HFFc6 (cell line): ENCODE measurements around the gene KRT17. TPM values are rescaled to one million over a fixed set of nuclear protein-coding genes. Genes with fewer than 3 reads are reported as not detected.
"Not testable (repeated sequence)": the region's sequence is repeated elsewhere in the genome, so short reads cannot be mapped to it uniquely, and the experiment has no call there.

Source experiments
- DNase-seq: peaks from one replicate; pipeline ENCODE4 v3.0.0-alpha.2; 2018
- H3K27ac Mint-ChIP-seq: 2 replicates; pipeline ENCODE4 v1.8.0; 2020; ENCODE audit warnings: mild to moderate bottlenecking, mixed read lengths
- H3K27me3 Mint-ChIP-seq: 2 replicates; pipeline ENCODE4 v1.8.0; 2021; ENCODE audit warnings: mild to moderate bottlenecking, moderate library complexity, mixed read lengths; ENCODE audit not compliant: insufficient read depth
- H3K36me3 Mint-ChIP-seq: 2 replicates; pipeline ENCODE4 v1.8.0; 2021; ENCODE audit warnings: low read depth, mixed read lengths
- H3K4me1 Mint-ChIP-seq: 2 replicates; pipeline ENCODE4 v1.8.0; 2020; ENCODE audit warnings: low read depth, mixed read lengths
- H3K4me3 Mint-ChIP-seq: 2 replicates; pipeline ENCODE4 v1.8.0; 2020; ENCODE audit warnings: mild to moderate bottlenecking, moderate library complexity, mixed read lengths
- H3K9me3 Mint-ChIP-seq: 2 replicates; pipeline ENCODE4 v1.8.0; 2020; ENCODE audit warnings: mild to moderate bottlenecking, mixed read lengths
- CTCF ChIP-seq: fragments of 200-600 bp; sonication (generic); IDR thresholded peaks from 2 replicates; pipeline ENCODE4 v1.5.0; 2021; ENCODE audit warnings: antibody characterized with exemption, mild to moderate bottlenecking
- total RNA-seq, 6 experiments: library from RNA; stranded (reverse); fragmentation: NEBNext Ultra II Directional; extraction: Animal tissue kit (Norgen Biotek cat#: 25700); gene quantifications; 2 replicates in 1 of 6; 3 replicates in 5 of 6; pipeline ENCODE4 v1.2.3, GENCODE V29; 2021

The KRT17 gene
- total RNA-seq, 6 experiments from 2014 or later, result 1.0 to 3.9 (median 2.9) TPM

- H3K27ac Mint-ChIP-seq, result no peak overlapping the region
- no peak for TF ChIP-seq CTCF
- no peaks in the 10 kb centered on the region for H3K9me3 Mint-ChIP-seq
- H3K27me3 Mint-ChIP-seq, result peaks cover 8% of the 10 kb centered on the region
- no peak for DNase-seq
- no peaks in the 10 kb centered on the region for H3K36me3 Mint-ChIP-seq
- no peak overlapping the region for H3K4me3 Mint-ChIP-seq
- peaks cover 10% of the 10 kb centered on the region for H3K4me1 Mint-ChIP-seq
Observed at GRCh38 chr17:41632482-41633105, 8.2 kb upstream of the KRT17 start.

GRCh38 chr17:41631898-41632285 lies 7.5 kb upstream of the KRT17 start:
- DNase-seq, result no peak
- Mint-ChIP-seq H3K4me1 (peaks cover 10% of the 10 kb centered on the region), H3K27ac (no peak overlapping the region), H3K36me3 (no peaks in the 10 kb centered on the region), H3K9me3 (no peaks in the 10 kb centered on the region), H3K4me3 (no peak overlapping the region), H3K27me3 (peaks cover 9% of the 10 kb centered on the region)
- no peak for TF ChIP-seq CTCF

GRCh38 chr17:41631025-41631897 lies 6.9 kb upstream of the KRT17 start:
- no peak for TF ChIP-seq CTCF
- H3K27ac Mint-ChIP-seq, result no peak overlapping the region

GRCh38 chr17:41629826-41630670 lies 5.7 kb upstream of the KRT17 start:
- peaks cover 17% of the 10 kb centered on the region for H3K27me3 Mint-ChIP-seq
- no peak for DNase-seq
- no peak overlapping the region for H3K27ac Mint-ChIP-seq
- H3K9me3 Mint-ChIP-seq, result no peaks in the 10 kb centered on the region
- no peak overlapping the region for H3K4me3 Mint-ChIP-seq
- TF ChIP-seq CTCF, result no peak
- H3K4me1 Mint-ChIP-seq, result peaks cover 4% of the 10 kb centered on the region
- H3K36me3 Mint-ChIP-seq, result no peaks in the 10 kb centered on the region

More at GRCh38 chr17:41631025-41631897, 6.9 kb upstream of the KRT17 start:
- no peaks in the 10 kb centered on the region for H3K9me3 Mint-ChIP-seq
- no peaks in the 10 kb centered on the region for H3K36me3 Mint-ChIP-seq
- H3K27me3 Mint-ChIP-seq, result peaks cover 10% of the 10 kb centered on the region
- DNase-seq, result no peak
- H3K4me1 Mint-ChIP-seq, result peaks cover 10% of the 10 kb centered on the region
- H3K4me3 Mint-ChIP-seq, result no peak overlapping the region

GRCh38 chr17:41629316-41629715 lies 4.9 kb upstream of the KRT17 start:
- TF ChIP-seq CTCF, result no peak
- Mint-ChIP-seq H3K9me3 (no peaks in the 10 kb centered on the region), H3K4me1 (no peaks in the 10 kb centered on the region; the same call in 1 of the 2 replicates), H3K27me3 (peaks cover 20% of the 10 kb centered on the region), H3K36me3 (no peaks in the 10 kb centered on the region), H3K4me3 (no peak overlapping the region), H3K27ac (no peak overlapping the region)
- DNase-seq, result no peak

- not testable (repeated sequence) for H3K9me3 Mint-ChIP-seq, DNase-seq
Observed at GRCh38 chr17:41628621-41629255, 4.4 kb upstream of the KRT17 start.

GRCh38 chr17:41628073-41628370 lies 3.6 kb upstream of the KRT17 start:
- not testable (repeated sequence) for H3K9me3 Mint-ChIP-seq, H3K4me1 Mint-ChIP-seq, DNase-seq, H3K4me3 Mint-ChIP-seq, H3K27ac Mint-ChIP-seq, H3K36me3 Mint-ChIP-seq
- H3K27me3 Mint-ChIP-seq, result peaks cover 20% of the 10 kb centered on the region

More at GRCh38 chr17:41628621-41629255, 4.4 kb upstream of the KRT17 start:
- H3K4me3 Mint-ChIP-seq, H3K4me1 Mint-ChIP-seq, H3K36me3 Mint-ChIP-seq, H3K27ac Mint-ChIP-seq: not testable (repeated sequence)
- H3K27me3 Mint-ChIP-seq, result peaks cover 20% of the 10 kb centered on the region
